Activated T-helper 2 cell treated with anti-CD3 and anti-CD28 coated beads, Interferon-gamma antibody, Interleukin-2, Interleukin-4, amounts not matched to agents 10 μg/mL and 5 μg/mL and 100 μg/mL, durations not matched to agents 14 hours and 24 hours and 36 hours (primary cell): ENCODE measurements around the gene RMDN2. TPM values are rescaled to one million over a fixed set of nuclear protein-coding genes. Genes with fewer than 3 reads are reported as not detected.
A peak's percentile ranks its signal among the peaks of the same experiment; 100 is the strongest.
"Not testable (repeated sequence)": the region's sequence is repeated elsewhere in the genome, so short reads cannot be mapped to it uniquely, and the experiment has no call there.

Experiments
- DNase-seq: peaks from one replicate; pipeline ENCODE4 v3.0.0; 2021; ENCODE audit warnings: low spot score
- H3K27ac Mint-ChIP-seq: one replicate; pipeline ENCODE4 v1.8.0; 2021; ENCODE audit warnings: mixed read lengths
- H3K27me3 Mint-ChIP-seq: one replicate; pipeline ENCODE4 v1.8.0; 2021; ENCODE audit warnings: low read depth, mixed read lengths
- H3K36me3 Mint-ChIP-seq: one replicate; pipeline ENCODE4 v1.8.0; 2021; ENCODE audit warnings: low read depth, mixed read lengths
- H3K4me1 Mint-ChIP-seq: one replicate; pipeline ENCODE4 v1.8.0; 2021; ENCODE audit warnings: low read depth, mixed read lengths
- H3K4me3 Mint-ChIP-seq: one replicate; pipeline ENCODE4 v1.8.0; 2021; ENCODE audit warnings: low read depth, mild to moderate bottlenecking, moderate library complexity, mixed read lengths
- H3K9me3 Mint-ChIP-seq: one replicate; pipeline ENCODE4 v1.8.0; 2021; ENCODE audit warnings: mixed read lengths
- intact Hi-C: fragments of 100-400 bp; cut with micrococcal nuclease; formaldehyde crosslinking; loops from one replicate; pipeline ENCODE4 v1.15.1; 2023
- total RNA-seq: library from RNA; stranded (reverse); gene quantifications from 2 replicates; pipeline ENCODE4 v1.2.3, GENCODE V29; 2022

RMDN2 gene
- total RNA-seq, 1 donor from 2014 or later = 0.89 TPM

- H3K4me3 Mint-ChIP-seq = no peak overlapping the region
- no peaks in the 10 kb centered on the region for H3K36me3 Mint-ChIP-seq
- H3K27me3 Mint-ChIP-seq = peaks cover 50% of the 10 kb centered on the region
- H3K9me3 Mint-ChIP-seq = no peaks in the 10 kb centered on the region
- no peak overlapping the region for H3K27ac Mint-ChIP-seq
- intact Hi-C loops = no loop called here
- no peak for DNase-seq
- H3K4me1 Mint-ChIP-seq = peaks cover 5% of the 10 kb centered on the region
Measured at GRCh38 chr2:37921781-37922180, 3.3 kb upstream of the RMDN2 start.

GRCh38 chr2:37923308-37924055, 1.6 kb upstream of the RMDN2 start:
- no peak for DNase-seq
- H3K36me3 Mint-ChIP-seq = no peaks in the 10 kb centered on the region
- intact Hi-C loops = no loop called here
- peaks cover 59% of the 10 kb centered on the region for H3K27me3 Mint-ChIP-seq
- peaks cover 5% of the 10 kb centered on the region for H3K4me1 Mint-ChIP-seq
- no peak overlapping the region for H3K27ac Mint-ChIP-seq
- H3K9me3 Mint-ChIP-seq = no peaks in the 10 kb centered on the region
- no peak overlapping the region for H3K4me3 Mint-ChIP-seq

- peaks cover 52% of the 10 kb centered on the region for H3K27me3 Mint-ChIP-seq
- peaks cover 5% of the 10 kb centered on the region for H3K4me1 Mint-ChIP-seq
- H3K9me3 Mint-ChIP-seq = no peaks in the 10 kb centered on the region
- H3K4me3 Mint-ChIP-seq = no peak overlapping the region
- DNase-seq = no peak
- H3K27ac Mint-ChIP-seq = no peak overlapping the region
- intact Hi-C loops = no loop called here
- H3K36me3 Mint-ChIP-seq = no peaks in the 10 kb centered on the region
Measured at GRCh38 chr2:37926635-37927034, 1.5 kb downstream of the RMDN2 start.

GRCh38 chr2:37928377-37928776, 3.3 kb downstream of the RMDN2 start:
- Mint-ChIP-seq H3K36me3 (no peaks in the 10 kb centered on the region), H3K27ac (no peak overlapping the region), H3K27me3 (peaks cover 35% of the 10 kb centered on the region), H3K4me3 (no peak overlapping the region), H3K9me3 (peaks cover under 1% of the 10 kb centered on the region), H3K4me1 (peaks cover 5% of the 10 kb centered on the region)
- no peak for DNase-seq
- intact Hi-C loops = no loop called here

- DNase-seq, H3K36me3 Mint-ChIP-seq, H3K4me3 Mint-ChIP-seq, H3K4me1 Mint-ChIP-seq, H3K9me3 Mint-ChIP-seq, H3K27ac Mint-ChIP-seq, intact Hi-C loops: not testable (repeated sequence)
- peaks cover 27% of the 10 kb centered on the region for H3K27me3 Mint-ChIP-seq
Measured at GRCh38 chr2:37930392-37930791, 5.3 kb downstream of the RMDN2 start.

GRCh38 chr2:37932873-37933272, 7.8 kb downstream of the RMDN2 start:
- H3K9me3 Mint-ChIP-seq, H3K4me3 Mint-ChIP-seq, intact Hi-C loops, H3K27ac Mint-ChIP-seq, H3K36me3 Mint-ChIP-seq, DNase-seq: not testable (repeated sequence)
- Mint-ChIP-seq H3K4me1 (peaks cover 13% of the 10 kb centered on the region), H3K27me3 (peaks cover 37% of the 10 kb centered on the region)

GRCh38 chr2:37934591-37935513, 9.8 kb downstream of the RMDN2 start:
- intact Hi-C loops = no loop called here
- no peak for DNase-seq
- Mint-ChIP-seq H3K4me3 (peak overlapping the region; percentile 19), H3K27ac (no peak overlapping the region), H3K9me3 (peaks cover 17% of the 10 kb centered on the region), H3K36me3 (no peaks in the 10 kb centered on the region), H3K27me3 (peaks cover 43% of the 10 kb centered on the region), H3K4me1 (peaks cover 13% of the 10 kb centered on the region)

GRCh38 chr2:37937568-37937967, 12.5 kb downstream of the RMDN2 start:
- Mint-ChIP-seq H3K9me3 (peaks cover 26% of the 10 kb centered on the region), H3K27me3 (peaks cover 45% of the 10 kb centered on the region), H3K4me1 (peaks cover 13% of the 10 kb centered on the region)
- intact Hi-C loops, DNase-seq, H3K4me3 Mint-ChIP-seq, H3K27ac Mint-ChIP-seq, H3K36me3 Mint-ChIP-seq: not testable (repeated sequence)

- H3K27ac Mint-ChIP-seq, H3K36me3 Mint-ChIP-seq, H3K4me3 Mint-ChIP-seq, DNase-seq, H3K4me1 Mint-ChIP-seq, intact Hi-C loops: not testable (repeated sequence)
- Mint-ChIP-seq H3K27me3 (peaks cover 39% of the 10 kb centered on the region), H3K9me3 (peaks cover 24% of the 10 kb centered on the region)
Measured at GRCh38 chr2:37941267-37941666, 16.2 kb downstream of the RMDN2 start.

GRCh38 chr2:37944268-37944667, 19.2 kb downstream of the RMDN2 start:
- intact Hi-C loops = no loop called here

GRCh38 chr2:37947306-37947705, 22.2 kb downstream of the RMDN2 start:
- Mint-ChIP-seq H3K36me3 (no peaks in the 10 kb centered on the region), H3K4me3 (no peak overlapping the region), H3K9me3 (no peaks in the 10 kb centered on the region), H3K27me3 (peaks cover 17% of the 10 kb centered on the region), H3K4me1 (no peaks in the 10 kb centered on the region), H3K27ac (no peak overlapping the region)
- intact Hi-C loops = no loop called here
- no peak for DNase-seq

More at GRCh38 chr2:37944268-37944667, 19.2 kb downstream of the RMDN2 start:
- peaks cover 16% of the 10 kb centered on the region for H3K27me3 Mint-ChIP-seq
- DNase-seq = no peak
- peaks cover 13% of the 10 kb centered on the region for H3K9me3 Mint-ChIP-seq
- H3K4me1 Mint-ChIP-seq = no peaks in the 10 kb centered on the region
- H3K4me3 Mint-ChIP-seq = no peak overlapping the region
- no peak overlapping the region for H3K27ac Mint-ChIP-seq
- H3K36me3 Mint-ChIP-seq = peaks cover 4% of the 10 kb centered on the region

GRCh38 chr2:37962018-37962739, 37.1 kb downstream of the RMDN2 start:
- H3K36me3 Mint-ChIP-seq, H3K4me1 Mint-ChIP-seq, H3K4me3 Mint-ChIP-seq, H3K9me3 Mint-ChIP-seq, intact Hi-C loops, H3K27ac Mint-ChIP-seq, H3K27me3 Mint-ChIP-seq, DNase-seq: not testable (repeated sequence)
